GM23248 (cell line): Measurements from ENCODE around the gene THAP8. TPM values are rescaled to one million over a fixed set of nuclear protein-coding genes. Genes with fewer than 3 reads are reported as not detected.

Source experiments
- DNase-seq: peaks from one replicate; pipeline ENCODE4 v3.0.0-alpha.2; 2015
- H2AFZ ChIP-seq: fragments of 200-600 bp; sonication (generic); 2 replicates; pipeline ENCODE4 v1.6.1; 2016; ENCODE audit warnings: antibody characterized with exemption
- H3F3A ChIP-seq: fragments of 200-600 bp; sonication (generic); 2 replicates; pipeline ENCODE4 v1.6.1; 2016; ENCODE audit warnings: mild to moderate bottlenecking, antibody characterized with exemption, mixed run types; ENCODE audit not compliant: insufficient read depth
- H3K27ac ChIP-seq: fragments of 200-600 bp; sonication (generic); 2 replicates; pipeline ENCODE4 v1.5.1; 2016; ENCODE audit warnings: mild to moderate bottlenecking
- H3K27me3 ChIP-seq: fragments of 200-600 bp; sonication (generic); replicated peaks from 2 replicates; pipeline ENCODE4 v1.6.1; 2016; ENCODE audit warnings: mild to moderate bottlenecking; ENCODE audit not compliant: insufficient read depth
- H3K36me3 ChIP-seq: fragments of 200-600 bp; sonication (generic); 2 replicates; pipeline ENCODE4 v1.6.1; 2016; ENCODE audit warnings: low read depth, mild to moderate bottlenecking
- H3K4me1 ChIP-seq: fragments of 200-600 bp; sonication (generic); 2 replicates; pipeline ENCODE4 v1.6.1; 2016; ENCODE audit warnings: mild to moderate bottlenecking; ENCODE audit not compliant: insufficient read depth
- H3K4me2 ChIP-seq: fragments of 200-600 bp; sonication (generic); one replicate; pipeline ENCODE4 v1.6.1; 2016; ENCODE audit warnings: mild to moderate bottlenecking; ENCODE audit not compliant: unreplicated experiment
- H3K4me3 ChIP-seq: fragments of 200-600 bp; sonication (generic); 2 replicates; pipeline ENCODE4 v1.5.1; 2016; ENCODE audit warnings: mild to moderate bottlenecking
- H3K79me2 ChIP-seq: fragments of 200-600 bp; sonication (generic); 2 replicates; pipeline ENCODE4 v1.6.1; 2016; ENCODE audit warnings: mild to moderate bottlenecking; ENCODE audit not compliant: insufficient read depth
- H3K9ac ChIP-seq: fragments of 200-600 bp; sonication (generic); 2 replicates; pipeline ENCODE4 v1.6.1; 2016; ENCODE audit warnings: mild to moderate bottlenecking
- H3K9me2 ChIP-seq: fragments of 200-600 bp; sonication (generic); 2 replicates; pipeline ENCODE4 v1.6.1; 2016; ENCODE audit warnings: mixed run types, mild to moderate bottlenecking, moderate library complexity; ENCODE audit not compliant: insufficient read depth
- H3K9me3 ChIP-seq: fragments of 200-600 bp; sonication (generic); one replicate; pipeline ENCODE4 v1.6.1; 2017; ENCODE audit warnings: low read depth
- H4K20me1 ChIP-seq: fragments of 200-600 bp; sonication (generic); 2 replicates; pipeline ENCODE4 v1.6.0; 2016; ENCODE audit not compliant: insufficient read depth
- EZH2 ChIP-seq: fragments of 200-600 bp; sonication (generic); IDR thresholded peaks from 2 replicates; pipeline ENCODE4 v1.6.1; 2018; ENCODE audit warnings: antibody characterized with exemption, mild to moderate bottlenecking; ENCODE audit not compliant: insufficient read depth, poor library complexity, severe bottlenecking
- EZH2phosphoT487 ChIP-seq: fragments of 200-600 bp; sonication (generic); IDR thresholded peaks from 2 replicates; pipeline ENCODE4 v1.6.1; 2018; ENCODE audit warnings: antibody characterized with exemption, moderate library complexity, mild to moderate bottlenecking, low read depth; ENCODE audit not compliant: insufficient read depth
- WGBS, 2 experiments: methylation state at CpG; one replicate each; pipeline ENCODE4 v1.1.6; 2015 to 2017; ENCODE audit warnings: low lambda C conversion rate in 2 of 2, low coverage in 1 of 2; ENCODE audit errors: missing lambda C conversion rate in 2 of 2; 5-methylcytosine and 5-hydroxymethylcytosine counted together
- in situ Hi-C: fragments of 300-500 bp; cut with MboI; formaldehyde crosslinking; loops from 2 replicates; pipeline ENCODE4 v1.15.0; 2020
- polyA plus RNA-seq: library from polyadenylated mRNA; unstranded; fragments of >200 nt; fragmentation: Nextera tagmentation; extraction: Ambion mirVana; gene quantifications from 2 replicates; pipeline ENCODE4 v1.2.1, GENCODE V29; 2016
- total RNA-seq: library from RNA; depleted of rRNA; stranded (reverse); fragments of >200 nt; shearing (Covaris generic); gene quantifications from 2 replicates; pipeline ENCODE4 v1.2.3, GENCODE V29; 2014

Gene THAP8
- total and polyA plus RNA-seq, 2 experiments from 2014 or later: 3.8 to 12.8 TPM

DNA sequence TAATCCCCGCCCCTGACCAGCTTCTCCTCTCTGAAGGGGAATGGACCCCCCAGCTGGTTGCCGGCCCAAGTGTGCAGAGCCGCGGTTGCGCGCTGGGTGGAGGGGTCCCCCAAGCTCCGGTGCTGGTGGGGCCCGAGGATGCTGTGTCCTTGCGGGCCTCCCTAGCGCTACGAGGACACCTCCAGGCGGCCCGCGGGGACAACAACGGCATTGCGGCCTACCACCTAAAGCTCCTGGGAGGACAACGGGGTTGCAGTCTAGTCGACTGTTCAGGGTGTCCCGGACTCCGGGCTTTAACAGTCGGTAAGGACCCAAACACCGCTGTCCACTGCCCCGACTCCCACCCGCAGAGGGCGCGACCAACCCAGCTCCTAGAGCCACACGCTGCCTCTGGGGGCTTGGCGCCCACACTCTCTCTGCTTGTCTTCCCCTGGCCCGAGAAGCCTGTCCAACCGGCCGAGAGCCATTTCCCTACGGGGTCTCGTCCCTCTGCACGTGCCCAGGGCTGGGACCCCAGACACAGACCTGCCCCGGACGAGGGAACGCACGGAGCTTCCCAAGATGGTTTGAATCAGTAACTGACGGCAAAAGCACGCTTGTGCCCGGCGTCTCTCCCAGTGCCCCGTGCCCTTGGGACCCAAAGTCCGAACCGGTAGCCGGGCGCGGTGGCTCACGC is 60.0 kb downstream of the THAP8 start:
- DNase-seq: peak; percentile 50
- no peak for TF ChIP-seq EZH2phosphoT487
- no peak for TF ChIP-seq EZH2
- H3K4me3 ChIP-seq: peak overlapping the region; percentile 71
- H3K9me3 ChIP-seq: no peaks in the 10 kb centered on the region
- no peaks in the 10 kb centered on the region for H4K20me1 ChIP-seq
- peak overlapping the region; percentile 75 for H3K9ac ChIP-seq
- H3K27me3 ChIP-seq: no peaks in the 10 kb centered on the region
- H3K36me3 ChIP-seq: no peaks in the 10 kb centered on the region
- H3K9me2 ChIP-seq: no peaks in the 10 kb centered on the region
- in situ Hi-C loops: no loop called here
- H3K79me2 ChIP-seq: peaks cover 26% of the 10 kb centered on the region
- no peak overlapping the region for H3K27ac ChIP-seq
- WGBS, 2 experiments: 11% methylated on average over 41 to 48 of the region's 49 CpGs
- 0 out of 2 replicates have a peak, but pooled peaks cover 5% of the 10 kb centered on the region for H3K4me1 ChIP-seq
- H2AFZ ChIP-seq: peak overlapping the region; percentile 89
- H3F3A ChIP-seq: peaks cover 9% of the 10 kb centered on the region
- H3K4me2 ChIP-seq: peak overlapping the region; percentile 89

DNA sequence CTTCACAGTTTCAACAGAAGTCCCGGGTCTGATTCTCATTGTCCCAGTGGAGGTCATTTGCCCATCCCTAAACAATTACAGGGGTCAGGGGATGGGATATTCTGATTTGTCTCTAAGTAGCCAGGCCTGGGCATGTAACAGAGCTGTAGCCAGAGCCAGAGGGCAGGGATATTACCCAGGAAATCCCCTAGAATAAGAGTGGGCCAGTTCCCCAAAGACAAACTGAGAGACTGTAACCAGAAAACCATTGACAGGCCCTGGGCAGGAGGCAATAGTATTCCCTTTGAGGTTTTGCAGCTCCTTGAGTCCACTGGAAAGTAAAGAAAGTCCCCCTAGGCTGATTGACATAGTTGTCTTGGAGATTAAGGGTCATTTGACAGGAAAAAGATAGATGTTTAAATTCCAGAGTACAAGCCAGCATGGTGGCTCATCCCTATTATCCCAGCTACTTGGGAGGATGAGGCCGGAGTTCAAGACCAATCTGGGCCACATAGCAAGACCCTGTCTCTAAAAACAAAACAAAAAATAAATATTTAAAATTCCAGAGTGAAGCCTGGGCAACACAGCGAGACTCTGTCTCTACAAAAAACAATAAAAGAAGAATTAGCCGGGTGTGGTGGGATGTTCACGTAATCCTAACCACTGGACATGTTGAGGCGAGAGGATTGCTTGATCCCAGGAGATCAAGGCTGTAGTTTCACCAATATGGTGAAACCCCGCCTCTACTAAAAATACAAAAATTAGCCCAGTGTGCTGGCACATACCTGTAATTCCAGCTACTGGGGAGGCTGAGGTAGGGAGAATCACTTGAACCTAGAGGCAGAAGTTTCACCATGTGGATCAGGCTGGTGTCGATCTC is 60.9 kb downstream of the THAP8 start:
- H3K27me3 ChIP-seq: no peaks in the 10 kb centered on the region
- no peaks in the 10 kb centered on the region for H3K9me2 ChIP-seq
- WGBS, 2 experiments: 84% methylated on average over 8 of the region's 8 CpGs
- no peak overlapping the region for H3K4me3 ChIP-seq
- H3K79me2 ChIP-seq: peaks cover 26% of the 10 kb centered on the region
- no peak overlapping the region for H3K9ac ChIP-seq
- no peak overlapping the region for H2AFZ ChIP-seq
- no peak overlapping the region for H3K4me2 ChIP-seq
- H3F3A ChIP-seq: no peaks in the 10 kb centered on the region
- 0 out of 2 replicates have a peak, but pooled peaks cover 5% of the 10 kb centered on the region for H3K4me1 ChIP-seq
- in situ Hi-C loops: no loop called here
- TF ChIP-seq EZH2phosphoT487: no peak
- TF ChIP-seq EZH2: no peak
- no peak for DNase-seq
- no peak overlapping the region for H3K27ac ChIP-seq
- H3K9me3 ChIP-seq: no peaks in the 10 kb centered on the region
- H4K20me1 ChIP-seq: no peaks in the 10 kb centered on the region
- no peaks in the 10 kb centered on the region for H3K36me3 ChIP-seq

DNA sequence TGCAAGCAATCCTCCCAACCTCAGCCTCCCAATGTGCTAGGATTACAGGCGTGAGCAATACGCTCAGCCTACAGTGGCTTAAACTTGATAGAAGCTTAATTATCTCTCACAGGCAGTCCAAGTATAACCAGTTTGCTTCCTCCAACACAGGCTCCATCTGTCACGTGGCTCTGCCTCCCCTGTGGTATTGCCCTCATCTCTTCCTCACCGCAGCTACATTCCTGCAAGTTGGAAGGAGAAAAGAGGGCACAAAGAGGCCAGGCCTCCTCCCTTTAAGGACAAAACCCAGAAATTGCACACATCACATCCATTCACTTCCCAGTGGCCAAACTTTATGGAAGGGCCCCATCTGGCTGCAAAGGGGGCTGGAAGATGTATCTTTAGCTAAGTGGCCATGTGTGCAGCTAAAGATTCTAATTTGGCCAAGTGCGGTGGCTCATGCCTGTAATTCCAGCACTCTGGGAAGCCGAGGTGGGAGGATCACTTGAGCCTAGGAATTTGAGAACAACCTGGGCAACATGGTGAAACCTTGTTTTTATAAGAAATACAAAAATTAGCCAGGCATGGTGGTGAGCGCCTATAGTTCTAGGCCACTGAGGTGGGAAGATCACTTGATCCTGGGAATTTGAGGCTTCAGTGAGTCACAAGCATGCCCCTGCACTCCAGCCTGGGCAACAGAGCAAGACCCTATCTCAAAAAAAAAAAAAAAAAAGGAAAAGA is 62.2 kb downstream of the THAP8 start:
- Histone ChIP-seq H3K4me2 (no peak overlapping the region), H3K9ac (no peak overlapping the region), H4K20me1 (no peaks in the 10 kb centered on the region), H3F3A (no peaks in the 10 kb centered on the region), H3K27ac (no peak overlapping the region), H3K9me2 (no peaks in the 10 kb centered on the region), H2AFZ (no peak overlapping the region), H3K36me3 (no peaks in the 10 kb centered on the region), H3K4me1 (0 out of 2 replicates have a peak, but pooled peaks cover 5% of the 10 kb centered on the region), H3K27me3 (peaks cover 7% of the 10 kb centered on the region; the same call in 1 of the 2 replicates), H3K9me3 (no peaks in the 10 kb centered on the region), H3K4me3 (no peak overlapping the region), H3K79me2 (peaks cover 18% of the 10 kb centered on the region)
- TF ChIP-seq EZH2phosphoT487 (no peak), EZH2 (no peak)
- DNase-seq: peak; percentile 16
- 73 to 80% methylated on average over 7 of the region's 7 CpGs for WGBS, 2 experiments
- in situ Hi-C loops: no loop called here
